ENCODE measurements around the gene GON7. TPM values are rescaled to one million over a fixed set of nuclear protein-coding genes. Genes with fewer than 3 reads are reported as not detected.
A peak's percentile ranks its signal among the peaks of the same experiment; 100 is the strongest.
"Not testable (repeated sequence)": the region's sequence is repeated elsewhere in the genome, so short reads cannot be mapped to it uniquely, and the experiment has no call there.

GON7 gene
- total RNA-seq, 1 donor from 2014 or later, result 13.5 TPM

DNA sequence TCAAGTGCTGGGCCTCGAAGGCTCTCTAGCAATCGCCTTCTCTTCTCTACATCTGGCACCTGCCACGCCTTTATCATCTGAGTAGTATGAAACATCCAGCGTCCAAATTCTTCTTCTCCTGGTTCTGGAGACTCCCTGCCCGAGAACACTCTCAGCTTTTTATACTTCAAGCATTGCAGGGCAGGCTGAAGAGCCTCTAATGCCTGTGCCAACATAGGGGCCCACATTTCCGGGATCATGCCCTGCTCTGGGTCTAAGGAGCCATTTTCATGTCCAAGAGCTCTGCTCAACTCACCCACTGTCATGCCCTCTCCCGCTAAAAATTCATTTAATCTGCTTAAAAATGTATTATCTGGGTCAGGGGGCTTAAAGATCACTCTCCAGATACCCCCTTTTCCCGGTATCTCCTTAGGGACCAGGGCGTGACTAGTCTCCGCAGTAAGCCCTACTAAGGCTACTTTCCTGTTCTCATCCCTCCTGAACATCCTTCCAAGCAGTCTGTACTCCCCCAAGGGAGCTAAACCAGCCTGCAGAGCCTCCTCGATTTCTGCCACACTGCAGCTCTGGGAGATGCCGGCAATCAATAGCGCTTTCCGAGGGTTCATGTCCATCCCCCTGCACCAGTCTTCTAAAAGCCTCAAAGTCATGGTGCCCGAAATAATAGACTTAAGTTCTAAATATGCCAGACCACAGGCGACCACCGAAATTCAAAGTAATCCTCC, 23.1 kb downstream of the GON7 start:
- Mint-ChIP-seq H3K27ac (ENCODE audit: unreplicated experiment) (peak overlapping the region; percentile 71), H3K4me3 (peak overlapping the region; percentile 94), H3K4me1 (peaks cover 26% of the 10 kb centered on the region), H3K9me3 (no peaks in the 10 kb centered on the region), H3K36me3 (ENCODE audit: low read depth) (no peaks in the 10 kb centered on the region), H3K27me3 (ENCODE audit: low read depth) (no peaks in the 10 kb centered on the region)
- TF ChIP-seq, protein P1, sequence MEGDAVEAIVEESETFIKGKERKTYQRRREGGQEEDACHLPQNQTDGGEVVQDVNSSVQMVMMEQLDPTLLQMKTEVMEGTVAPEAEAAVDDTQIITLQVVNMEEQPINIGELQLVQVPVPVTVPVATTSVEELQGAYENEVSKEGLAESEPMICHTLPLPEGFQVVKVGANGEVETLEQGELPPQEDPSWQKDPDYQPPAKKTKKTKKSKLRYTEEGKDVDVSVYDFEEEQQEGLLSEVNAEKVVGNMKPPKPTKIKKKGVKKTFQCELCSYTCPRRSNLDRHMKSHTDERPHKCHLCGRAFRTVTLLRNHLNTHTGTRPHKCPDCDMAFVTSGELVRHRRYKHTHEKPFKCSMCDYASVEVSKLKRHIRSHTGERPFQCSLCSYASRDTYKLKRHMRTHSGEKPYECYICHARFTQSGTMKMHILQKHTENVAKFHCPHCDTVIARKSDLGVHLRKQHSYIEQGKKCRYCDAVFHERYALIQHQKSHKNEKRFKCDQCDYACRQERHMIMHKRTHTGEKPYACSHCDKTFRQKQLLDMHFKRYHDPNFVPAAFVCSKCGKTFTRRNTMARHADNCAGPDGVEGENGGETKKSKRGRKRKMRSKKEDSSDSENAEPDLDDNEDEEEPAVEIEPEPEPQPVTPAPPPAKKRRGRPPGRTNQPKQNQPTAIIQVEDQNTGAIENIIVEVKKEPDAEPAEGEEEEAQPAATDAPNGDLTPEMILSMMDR (conservative IDR thresholded peaks at IDR 0.05), result no peak
- DNase-seq (ENCODE audit: low read depth, low spot score), result no peak

DNA sequence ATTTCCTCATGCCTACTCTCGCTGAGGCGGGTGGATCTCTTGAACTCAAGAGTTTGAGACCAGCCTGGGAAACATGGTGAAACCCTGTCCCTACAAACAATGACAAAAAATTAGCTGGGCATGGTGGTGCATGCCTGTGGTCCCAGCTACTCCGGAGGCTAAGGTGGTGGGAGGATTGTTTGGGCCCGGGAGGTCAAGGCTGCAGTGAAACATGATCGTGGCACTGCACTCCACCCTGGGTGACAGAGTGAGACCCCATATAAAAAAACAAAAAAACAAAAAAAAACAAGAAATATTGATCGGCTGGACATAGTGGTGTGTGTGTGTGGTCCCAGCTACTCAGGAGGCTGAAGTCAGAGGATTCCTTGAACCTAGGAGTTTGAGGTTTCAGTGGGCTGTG, 31.4 kb downstream of the GON7 start:
- H3K9me3 Mint-ChIP-seq, result no peaks in the 10 kb centered on the region
- TF ChIP-seq, protein P1 (conservative IDR thresholded peaks at IDR 0.05), result no peak
- no peak overlapping the region for H3K27ac Mint-ChIP-seq (ENCODE audit: unreplicated experiment)
- no peak for DNase-seq (ENCODE audit: low read depth, low spot score)
- no peaks in the 10 kb centered on the region for H3K36me3 Mint-ChIP-seq (ENCODE audit: low read depth)
- H3K4me3 Mint-ChIP-seq, result no peak overlapping the region
- H3K4me1 Mint-ChIP-seq, result no peaks in the 10 kb centered on the region
- peaks cover 2% of the 10 kb centered on the region for H3K27me3 Mint-ChIP-seq (ENCODE audit: low read depth)

GRCh38 chr14:93174731-93175130, 32.1 kb downstream of the GON7 start:
- not testable (repeated sequence) for H3K4me1 Mint-ChIP-seq; H3K9me3 Mint-ChIP-seq; H3K27ac Mint-ChIP-seq (ENCODE audit: unreplicated experiment); DNase-seq (ENCODE audit: low read depth, low spot score); H3K27me3 Mint-ChIP-seq (ENCODE audit: low read depth); H3K4me3 Mint-ChIP-seq; H3K36me3 Mint-ChIP-seq (ENCODE audit: low read depth)

DNA sequence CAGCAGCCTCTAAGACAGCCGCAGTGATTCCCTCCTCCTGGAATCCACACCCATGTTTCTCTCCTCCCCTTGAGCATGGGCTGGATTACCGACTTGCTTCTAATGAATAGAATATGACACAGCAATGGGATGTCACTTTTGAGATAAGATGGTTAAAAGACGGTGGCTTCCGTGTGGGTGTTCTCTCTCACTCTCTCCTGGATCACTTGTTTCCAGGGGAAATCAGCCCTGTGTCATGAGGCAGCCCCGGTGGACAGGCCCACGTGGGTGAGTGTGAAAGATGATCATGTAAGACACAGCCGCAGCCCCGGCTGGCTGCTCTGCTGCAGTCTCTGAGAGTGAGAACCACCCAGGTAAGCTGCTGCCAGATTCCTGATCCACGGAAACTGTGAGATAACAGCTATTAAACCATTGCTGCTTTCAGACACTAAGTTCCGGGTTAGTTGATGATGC, 32.9 kb downstream of the GON7 start:
- TF ChIP-seq, protein P1 (conservative IDR thresholded peaks at IDR 0.05), result no peak
- Mint-ChIP-seq H3K27me3 (ENCODE audit: low read depth) (peaks cover 2% of the 10 kb centered on the region), H3K27ac (ENCODE audit: unreplicated experiment) (no peak overlapping the region), H3K4me1 (no peaks in the 10 kb centered on the region), H3K36me3 (ENCODE audit: low read depth) (no peaks in the 10 kb centered on the region), H3K9me3 (no peaks in the 10 kb centered on the region), H3K4me3 (no peak overlapping the region)
- DNase-seq (ENCODE audit: low read depth, low spot score), result no peak

DNA sequence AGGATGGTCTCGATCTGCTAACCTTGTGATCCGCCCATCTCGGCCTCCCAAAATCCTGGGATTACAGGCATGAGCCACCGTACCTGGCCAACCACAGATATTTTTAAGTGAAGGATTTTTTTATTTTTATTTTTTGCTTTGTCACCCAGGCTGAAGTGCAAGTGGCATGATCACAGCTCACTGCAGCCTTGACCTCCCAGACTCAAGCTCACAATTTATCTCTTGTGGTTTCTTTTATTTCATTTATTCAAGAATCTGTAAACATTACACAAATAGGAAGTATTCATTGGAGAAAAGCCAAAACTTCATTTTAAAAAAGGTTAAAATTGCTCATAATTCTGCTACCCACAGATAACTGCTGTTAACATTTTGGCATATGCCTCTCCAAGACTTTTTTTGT, 35.5 kb downstream of the GON7 start:
- Mint-ChIP-seq H3K27ac (ENCODE audit: unreplicated experiment) (no peak overlapping the region), H3K9me3 (no peaks in the 10 kb centered on the region), H3K36me3 (ENCODE audit: low read depth) (no peaks in the 10 kb centered on the region), H3K27me3 (ENCODE audit: low read depth) (peaks cover 2% of the 10 kb centered on the region), H3K4me3 (no peak overlapping the region), H3K4me1 (no peaks in the 10 kb centered on the region)
- DNase-seq (ENCODE audit: low read depth, low spot score), result no peak
- TF ChIP-seq, protein P1 (conservative IDR thresholded peaks at IDR 0.05), result no peak

- H3K36me3 Mint-ChIP-seq (ENCODE audit: low read depth), result not testable (repeated sequence)
These were observed 36.7 kb downstream of the GON7 start for GRCh38 chr14:93170141-93170540.

GRCh38 chr14:93169619-93170018, 37.2 kb downstream of the GON7 start:
- not testable (repeated sequence) for H3K27me3 Mint-ChIP-seq (ENCODE audit: low read depth); H3K4me1 Mint-ChIP-seq; H3K36me3 Mint-ChIP-seq (ENCODE audit: low read depth); H3K4me3 Mint-ChIP-seq; DNase-seq (ENCODE audit: low read depth, low spot score); H3K9me3 Mint-ChIP-seq; H3K27ac Mint-ChIP-seq (ENCODE audit: unreplicated experiment)

More at GRCh38 chr14:93170141-93170540, 36.7 kb downstream of the GON7 start:
- not testable (repeated sequence) for H3K27ac Mint-ChIP-seq (ENCODE audit: unreplicated experiment); H3K4me1 Mint-ChIP-seq; DNase-seq (ENCODE audit: low read depth, low spot score); H3K4me3 Mint-ChIP-seq; H3K27me3 Mint-ChIP-seq (ENCODE audit: low read depth); H3K9me3 Mint-ChIP-seq

- not testable (repeated sequence) for H3K36me3 Mint-ChIP-seq (ENCODE audit: low read depth); H3K4me3 Mint-ChIP-seq; H3K27me3 Mint-ChIP-seq (ENCODE audit: low read depth); H3K27ac Mint-ChIP-seq (ENCODE audit: unreplicated experiment); DNase-seq (ENCODE audit: low read depth, low spot score); H3K9me3 Mint-ChIP-seq; H3K4me1 Mint-ChIP-seq
These were observed 38.3 kb downstream of the GON7 start for GRCh38 chr14:93168610-93169009.

GRCh38 chr14:93165271-93166265, 41.3 kb downstream of the GON7 start:
- not testable (repeated sequence) for H3K4me1 Mint-ChIP-seq; H3K9me3 Mint-ChIP-seq; H3K36me3 Mint-ChIP-seq (ENCODE audit: low read depth); H3K27me3 Mint-ChIP-seq (ENCODE audit: low read depth); H3K4me3 Mint-ChIP-seq; DNase-seq (ENCODE audit: low read depth, low spot score)
- H3K27ac Mint-ChIP-seq (ENCODE audit: unreplicated experiment), result peak overlapping the region; percentile 28

All from neural crest cell (in vitro differentiated cells).